Parathyroid adenoma (tissue), 2 donors: ENCODE results near the gene FNBP1.

Experiments used
- H2AFZ ChIP-seq: fragments of 300-600 bp; sonication (generic); one replicate; pipeline ENCODE4 v1.7.0; 2017; ENCODE audit warnings: antibody characterized with exemption, mild to moderate bottlenecking
- H3K27ac ChIP-seq: fragments of 300-600 bp; sonication (generic); one replicate; pipeline ENCODE4 v1.7.0; 2017
- H3K27me3 ChIP-seq: fragments of 300-600 bp; sonication (generic); one replicate; pipeline ENCODE4 v1.7.0; 2017; ENCODE audit warnings: low read length; ENCODE audit not compliant: control insufficient read depth, insufficient read depth
- H3K36me3 ChIP-seq: fragments of 300-600 bp; sonication (generic); one replicate; pipeline ENCODE4 v1.7.0; 2017; ENCODE audit warnings: low read length; ENCODE audit not compliant: control insufficient read depth, insufficient read depth
- H3K4me1 ChIP-seq: fragments of 300-600 bp; sonication (generic); one replicate; pipeline ENCODE4 v1.7.0; 2017; ENCODE audit warnings: control low read depth
- H3K4me2 ChIP-seq: fragments of 300-600 bp; sonication (generic); one replicate; pipeline ENCODE4 v1.7.0; 2017; ENCODE audit warnings: low read length
- H3K4me3 ChIP-seq: fragments of 300-600 bp; sonication (generic); one replicate; pipeline ENCODE4 v1.7.0; 2017; ENCODE audit warnings: low read depth, low read length
- H3K79me2 ChIP-seq: fragments of 300-600 bp; sonication (generic); one replicate; pipeline ENCODE4 v1.7.0; 2017; ENCODE audit warnings: control low read depth
- H3K9ac ChIP-seq: fragments of 300-600 bp; sonication (generic); one replicate; pipeline ENCODE4 v1.7.0; 2017; ENCODE audit warnings: mild to moderate bottlenecking
- H3K9me3 ChIP-seq: fragments of 300-600 bp; sonication (generic); one replicate; pipeline ENCODE4 v1.7.0; 2017; ENCODE audit warnings: low read length; ENCODE audit not compliant: control insufficient read depth
- CTCF ChIP-seq: fragments of 300-600 bp; sonication (generic); IDR thresholded peaks from one replicate; pipeline ENCODE4 v1.7.0; 2017; ENCODE audit warnings: antibody characterized with exemption, mild to moderate bottlenecking
- donor health status: primary hyperparathyroidism.

The FNBP1 gene

GRCh38 chr9:129860653-129861446 lies 182.1 kb downstream of the FNBP1 start:
- Histone ChIP-seq H3K27me3 (no peaks in the 10 kb centered on the region), H3K4me2 (no peak overlapping the region), H2AFZ (no peak overlapping the region), H3K4me1 (no peaks in the 10 kb centered on the region), H3K36me3 (no peaks in the 10 kb centered on the region), H3K9ac (no peak overlapping the region), H3K27ac (no peak overlapping the region), H3K4me3 (no peak overlapping the region), H3K9me3 (no peaks in the 10 kb centered on the region), H3K79me2 (no peaks in the 10 kb centered on the region)
- no peak for TF ChIP-seq CTCF

GRCh38 chr9:129858167-129858962 lies 184.6 kb downstream of the FNBP1 start:
- H3K9ac ChIP-seq, result no peak overlapping the region
- no peak overlapping the region for H3K27ac ChIP-seq
- H3K4me3 ChIP-seq, result no peak overlapping the region
- no peak overlapping the region for H2AFZ ChIP-seq
- H3K79me2 ChIP-seq, result no peaks in the 10 kb centered on the region
- H3K9me3 ChIP-seq, result no peaks in the 10 kb centered on the region
- no peaks in the 10 kb centered on the region for H3K36me3 ChIP-seq
- no peak overlapping the region for H3K4me2 ChIP-seq
- no peaks in the 10 kb centered on the region for H3K27me3 ChIP-seq
- no peak for TF ChIP-seq CTCF
- no peaks in the 10 kb centered on the region for H3K4me1 ChIP-seq

- Histone ChIP-seq H3K9ac (no peak overlapping the region), H3K79me2 (no peaks in the 10 kb centered on the region), H3K4me1 (no peaks in the 10 kb centered on the region), H3K9me3 (no peaks in the 10 kb centered on the region), H3K27ac (no peak overlapping the region), H2AFZ (no peak overlapping the region), H3K27me3 (no peaks in the 10 kb centered on the region), H3K4me2 (no peak overlapping the region), H3K4me3 (no peak overlapping the region), H3K36me3 (no peaks in the 10 kb centered on the region)
- no peak for TF ChIP-seq CTCF
These were observed 185.8 kb downstream of the FNBP1 start for GRCh38 chr9:129857207-129857606.

- no peak overlapping the region for H3K4me2 ChIP-seq
- no peaks in the 10 kb centered on the region for H3K27me3 ChIP-seq
- no peak for TF ChIP-seq CTCF
- no peaks in the 10 kb centered on the region for H3K4me1 ChIP-seq
- no peak overlapping the region for H2AFZ ChIP-seq
- no peak overlapping the region for H3K27ac ChIP-seq
- H3K4me3 ChIP-seq, result no peak overlapping the region
- H3K79me2 ChIP-seq, result no peaks in the 10 kb centered on the region
- H3K9ac ChIP-seq, result no peak overlapping the region
- no peaks in the 10 kb centered on the region for H3K36me3 ChIP-seq
- H3K9me3 ChIP-seq, result no peaks in the 10 kb centered on the region
These were observed 188.3 kb downstream of the FNBP1 start for GRCh38 chr9:129854588-129855110.
